Stimulated activated CD8-positive, alpha-beta memory T cell treated with anti-CD3 and anti-CD28 coated beads, Interleukin-12 subunit alpha, Interleukin-12 subunit beta, amount 100 ng/mL, for 4 hours (primary cell): Measurements from ENCODE around the gene SYF2.

Experiments used
- DNase-seq: peaks from one replicate; pipeline ENCODE4 v3.0.0-alpha.2; 2020; ENCODE audit warnings: low read depth

Gene SYF2

GRCh38 chr1:25184001-25184762 lies 48.1 kb downstream of the SYF2 start:
- no peak for DNase-seq

GRCh38 chr1:25183126-25183980 lies 48.9 kb downstream of the SYF2 start:
- DNase-seq: no peak

GRCh38 chr1:25182629-25183028 lies 49.7 kb downstream of the SYF2 start:
- DNase-seq: no peak

- DNase-seq: no peak
Observed at GRCh38 chr1:25180996-25181395, 51.3 kb downstream of the SYF2 start.

- no peak for DNase-seq
Observed at GRCh38 chr1:25178917-25179561, 53.3 kb downstream of the SYF2 start.

- no peak for DNase-seq
Observed at GRCh38 chr1:25174730-25175612, 57.3 kb downstream of the SYF2 start.

GRCh38 chr1:25174363-25174729 lies 58.0 kb downstream of the SYF2 start:
- no peak for DNase-seq

- no peak for DNase-seq
Observed at GRCh38 chr1:25173809-25174340, 58.4 kb downstream of the SYF2 start.
